T1000 (cell line): ENCODE data around the gene SESN3.
"Not testable (repeated sequence)": the region's sequence is repeated elsewhere in the genome, so short reads cannot be mapped to it uniquely, and the experiment has no call there.

Experiments used
- DNase-seq: peaks from one replicate; lab custom pipeline; 2025; ENCODE audit warnings: mixed read lengths; lab: John Stamatoyannopoulos, UW

SESN3 gene

DNA sequence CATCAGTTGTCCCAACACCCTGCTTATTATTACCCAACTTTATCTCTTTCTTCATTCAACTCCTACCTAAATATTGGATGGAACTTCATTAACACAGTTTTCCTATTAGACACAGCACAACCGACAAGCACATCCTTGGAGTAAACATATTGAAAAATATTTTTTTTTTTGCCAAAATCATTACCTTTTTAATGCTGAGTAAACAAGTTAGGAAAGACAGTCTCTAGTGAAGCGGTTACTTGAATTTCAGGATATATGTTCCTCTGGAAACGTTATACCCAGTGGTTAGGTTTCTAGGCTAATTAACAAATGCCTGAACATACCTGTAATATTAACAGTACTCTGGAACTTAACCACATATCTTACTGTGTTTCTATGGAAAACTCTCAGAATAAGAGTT lies 11.4 kb downstream of the SESN3 start:
- no peak for DNase-seq

DNA sequence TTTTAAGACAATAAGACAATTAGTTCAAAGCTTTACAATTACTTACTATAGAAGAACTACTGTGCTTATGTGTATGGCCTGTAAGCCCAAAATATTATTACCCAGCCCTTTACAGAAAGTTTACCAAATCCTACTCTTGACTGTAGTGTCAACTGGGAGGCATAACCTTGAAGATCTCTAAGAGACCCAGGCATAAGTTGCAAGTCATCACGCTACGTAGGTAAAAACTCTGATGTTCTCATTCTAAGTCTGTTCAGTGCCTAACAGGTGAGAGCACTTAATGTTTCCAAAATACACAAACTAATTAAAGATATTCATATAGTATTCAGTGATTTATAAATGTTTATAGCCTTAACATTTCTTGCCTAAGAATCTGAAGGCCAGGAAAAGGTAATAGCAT lies 12.9 kb downstream of the SESN3 start:
- no peak for DNase-seq

DNA sequence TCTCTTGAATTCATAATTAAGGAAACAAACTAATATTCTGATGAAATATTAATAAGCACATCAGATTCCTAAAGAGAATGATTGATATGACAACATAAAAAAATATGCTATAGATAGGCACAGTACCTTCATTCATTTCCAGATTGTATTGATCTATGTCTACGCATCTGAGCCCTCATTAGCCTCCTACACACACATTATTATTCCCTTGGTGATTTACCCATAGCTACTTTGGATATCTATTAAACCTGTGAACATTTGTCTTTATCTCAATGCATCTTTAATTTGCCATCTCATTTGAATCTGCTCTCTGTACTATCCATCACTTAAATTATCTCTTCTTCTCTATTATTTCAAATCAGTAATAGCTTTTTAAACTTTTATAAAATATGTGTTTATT lies 18.4 kb downstream of the SESN3 start:
- DNase-seq: no peak

DNA sequence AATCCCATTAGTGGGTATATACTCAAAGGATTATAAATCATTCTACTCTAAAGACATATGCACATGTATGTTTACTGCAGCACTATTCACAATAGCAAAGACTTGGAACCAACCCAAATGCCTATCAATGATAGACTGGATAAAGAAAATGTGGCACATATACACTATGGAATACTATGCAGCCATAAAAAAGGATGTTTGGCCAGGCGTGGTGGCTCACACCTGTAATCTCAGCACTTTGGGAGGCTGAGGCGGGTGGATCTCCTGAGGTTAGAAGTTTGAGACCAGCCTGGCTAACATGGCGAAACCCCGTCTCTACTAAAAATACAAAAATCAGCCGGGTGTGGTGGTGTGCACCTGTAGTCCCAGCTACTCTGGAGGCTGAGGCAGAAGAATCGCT lies 21.5 kb downstream of the SESN3 start:
- DNase-seq: not testable (repeated sequence)

DNA sequence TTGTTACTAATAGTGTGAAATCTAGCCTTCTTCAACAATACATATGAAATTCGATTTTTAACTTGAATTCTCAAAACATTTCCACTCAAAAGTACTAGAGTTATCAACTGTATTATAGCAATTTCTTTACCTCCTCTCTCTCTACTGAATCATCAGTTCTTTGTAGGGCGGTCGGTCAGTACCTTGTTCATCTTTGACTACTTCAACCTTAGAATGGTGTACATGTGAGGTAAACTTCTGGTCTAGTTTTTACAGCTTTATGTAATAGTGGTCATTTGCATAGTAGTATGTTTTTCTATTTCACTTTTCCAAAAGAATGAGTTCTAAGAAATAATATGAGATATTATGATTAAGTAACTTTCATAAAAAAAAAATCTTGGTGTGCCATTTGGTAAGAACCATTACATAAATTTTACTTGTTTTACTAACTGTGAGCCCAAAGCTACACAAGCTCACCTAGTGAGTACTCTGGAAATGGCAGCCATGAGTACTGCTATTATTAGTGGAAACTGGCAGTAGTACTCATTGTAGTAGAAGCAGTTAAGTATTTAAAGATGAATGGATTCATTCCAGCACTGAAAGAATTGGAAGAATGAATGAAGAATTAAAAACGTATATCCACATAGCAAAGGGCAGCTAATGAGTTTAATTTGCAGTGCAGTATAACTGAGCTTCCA lies 30.1 kb downstream of the SESN3 start:
- DNase-seq: no peak

DNA sequence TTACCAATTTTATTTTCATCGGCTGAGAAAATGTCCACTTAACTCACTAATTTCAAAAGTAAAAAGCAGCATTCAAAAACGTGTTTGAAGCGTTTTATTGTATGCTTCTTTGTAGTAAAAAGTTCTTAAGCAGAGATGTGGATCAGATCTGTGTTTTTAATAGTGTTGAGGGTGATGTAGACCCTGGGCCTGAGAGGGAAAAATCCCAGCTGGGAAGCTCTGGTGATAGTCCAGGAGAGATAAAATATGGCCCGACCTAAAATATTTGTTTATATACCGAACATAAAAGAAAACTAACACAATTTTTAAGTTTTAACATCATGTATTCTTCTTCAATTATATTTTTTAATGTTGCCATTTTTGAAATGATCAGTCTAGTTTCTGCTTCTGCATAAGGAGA lies 35.2 kb downstream of the SESN3 start:
- no peak for DNase-seq

DNA sequence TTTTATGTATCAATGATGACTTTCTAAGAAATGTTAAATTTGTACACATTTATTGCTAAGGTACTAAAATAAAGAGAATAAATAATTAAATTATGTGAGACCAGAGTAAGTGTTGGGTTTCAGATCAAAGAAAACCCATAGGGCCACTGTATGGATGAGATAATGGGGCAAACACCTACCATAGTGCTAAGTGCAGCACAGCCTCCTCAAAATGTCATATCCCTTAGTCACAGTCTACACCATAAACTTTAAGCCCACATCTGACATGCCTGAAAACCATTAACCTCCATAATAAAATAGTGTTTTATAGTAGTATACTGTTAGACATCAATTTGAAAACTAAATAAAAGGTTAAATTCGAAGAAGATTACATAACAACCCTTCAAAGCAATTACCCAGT lies 37.5 kb downstream of the SESN3 start:
- DNase-seq: no peak

DNA sequence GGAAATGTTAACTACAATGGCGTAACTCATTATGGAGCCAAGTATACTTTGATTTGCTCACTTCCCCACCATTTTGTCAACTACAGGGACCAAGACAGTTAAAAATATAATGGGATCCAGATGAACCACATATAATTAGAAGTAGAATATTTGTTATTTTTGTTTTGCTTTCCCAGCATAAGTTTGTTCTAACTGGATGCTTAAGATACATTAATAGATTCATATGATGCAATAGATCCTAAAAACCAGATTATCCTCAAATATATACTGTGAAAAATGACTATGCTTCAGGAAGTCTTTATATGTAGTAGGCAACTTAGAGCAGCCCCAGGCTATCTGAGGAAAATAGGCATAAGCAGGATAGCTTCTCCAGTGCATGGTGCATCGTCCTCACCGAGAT lies 38.3 kb downstream of the SESN3 start:
- DNase-seq: no peak

DNA sequence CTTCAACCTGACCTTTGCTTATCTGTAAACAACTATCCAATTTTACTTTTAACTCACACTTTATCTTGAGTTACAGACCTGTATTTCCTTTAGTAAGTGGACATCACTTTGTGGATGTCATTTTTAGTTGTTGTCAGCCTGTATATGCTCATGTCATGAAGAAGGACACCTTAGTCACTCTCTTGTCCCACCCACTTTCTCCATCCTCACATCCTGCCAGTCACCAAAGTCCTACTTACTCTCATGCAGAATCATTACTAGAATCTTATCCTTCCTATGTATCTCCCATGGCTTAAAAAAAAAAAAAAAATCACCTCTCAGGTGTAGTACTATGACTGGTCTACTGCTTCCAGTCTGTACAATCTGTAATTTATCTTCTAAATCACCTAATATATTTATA lies 43.3 kb downstream of the SESN3 start:
- DNase-seq: no peak

DNA sequence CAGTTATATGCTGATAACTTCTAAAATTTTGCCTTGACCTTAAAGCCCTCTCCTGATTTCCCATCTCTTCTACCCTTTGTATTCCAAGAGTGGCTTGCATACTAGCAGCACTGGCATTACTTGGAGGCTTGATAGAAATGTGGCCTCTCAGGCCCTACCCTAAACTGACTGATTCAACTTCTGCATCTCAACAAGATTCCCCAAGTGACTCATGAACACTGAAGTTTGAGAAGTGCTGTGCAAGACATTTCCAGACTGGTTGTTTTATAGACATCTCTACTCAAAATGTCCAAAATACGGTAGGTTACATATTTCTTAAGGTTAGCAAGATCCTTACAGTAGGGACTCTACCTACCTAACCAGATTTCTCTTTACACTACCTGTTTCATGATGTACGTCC lies 48.6 kb downstream of the SESN3 start:
- no peak for DNase-seq

DNA sequence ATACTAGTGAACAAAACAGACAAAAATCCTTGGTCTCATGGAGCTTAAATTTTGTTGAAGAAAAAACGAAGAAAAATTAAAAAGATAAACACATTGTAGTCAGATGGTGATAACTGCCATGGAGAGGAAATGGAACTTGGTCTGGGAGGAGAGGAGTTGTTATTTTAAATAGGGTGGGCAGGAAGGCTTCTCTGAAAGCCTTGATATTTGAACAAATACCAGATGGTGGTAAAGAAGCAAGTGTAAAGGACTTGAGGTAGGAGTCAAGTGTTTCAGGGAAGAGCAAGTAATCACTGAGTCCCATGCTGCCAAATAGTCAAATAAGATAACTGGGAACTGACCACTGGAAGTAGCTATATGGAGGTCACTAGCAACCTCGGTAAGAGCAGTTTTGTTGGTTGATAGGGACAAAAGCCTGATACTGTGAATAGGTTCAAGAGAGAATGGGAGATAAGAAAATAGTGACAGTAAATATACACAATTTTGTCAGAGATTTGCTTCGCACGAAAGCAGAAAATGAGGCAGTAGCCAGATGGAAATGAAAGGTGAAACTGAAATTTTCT lies 55.1 kb downstream of the SESN3 start:
- DNase-seq: no peak

DNA sequence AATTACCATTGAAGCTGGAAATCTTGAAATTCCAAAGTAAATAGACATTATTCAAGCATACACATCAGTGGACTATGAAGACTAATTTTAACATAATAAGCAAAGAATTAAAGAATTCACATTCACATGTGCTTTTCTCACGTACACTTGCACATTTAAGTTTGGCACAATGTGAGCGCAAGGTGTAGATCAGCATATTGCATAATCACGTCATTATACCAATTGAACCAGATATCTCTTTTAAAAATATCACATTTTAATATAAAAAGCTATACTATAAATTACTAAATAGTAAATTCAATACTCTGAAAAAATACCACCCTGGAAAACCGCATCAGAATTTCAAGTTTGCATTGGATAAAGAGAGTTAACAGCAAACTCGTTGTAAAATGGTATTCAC lies 60.7 kb downstream of the SESN3 start:
- DNase-seq: no peak

DNA sequence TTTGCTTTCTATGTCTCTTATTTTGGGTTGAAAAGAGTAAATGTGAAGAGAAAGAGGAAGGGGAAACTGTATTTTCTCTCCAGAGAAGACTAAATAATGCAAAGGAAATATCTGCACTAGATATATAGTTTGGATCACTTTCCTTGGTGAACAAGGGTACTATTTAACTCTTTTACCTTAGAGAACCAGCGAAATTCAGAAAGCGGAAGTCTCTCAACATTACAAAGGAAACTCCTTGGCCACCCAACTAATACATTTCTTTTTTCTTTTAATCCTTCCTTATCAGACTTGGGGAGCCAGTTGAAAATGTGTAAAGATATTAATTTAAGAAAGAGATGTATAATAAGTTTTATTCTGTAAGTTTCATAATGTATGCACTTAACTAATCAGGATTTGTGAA lies 64.2 kb downstream of the SESN3 start:
- no peak for DNase-seq

DNA sequence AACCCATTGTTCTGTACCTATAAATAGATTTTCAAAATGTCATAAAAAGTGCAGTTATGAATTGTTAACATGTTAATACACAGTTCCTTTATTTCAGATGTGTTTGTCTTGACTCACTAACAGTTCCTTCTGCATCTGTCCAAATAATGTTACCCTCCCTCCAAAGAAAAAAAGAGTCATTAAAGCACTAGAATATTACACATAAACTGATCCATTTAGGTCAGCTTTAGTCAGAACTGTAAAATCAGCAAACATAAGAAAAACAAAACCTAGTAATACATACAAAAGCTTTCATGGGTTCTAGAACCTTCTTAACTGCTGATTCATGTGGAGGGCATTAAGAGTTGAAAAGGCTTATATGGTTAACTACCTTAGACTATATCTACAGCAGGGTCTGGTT lies 65.4 kb downstream of the SESN3 start:
- DNase-seq: no peak

DNA sequence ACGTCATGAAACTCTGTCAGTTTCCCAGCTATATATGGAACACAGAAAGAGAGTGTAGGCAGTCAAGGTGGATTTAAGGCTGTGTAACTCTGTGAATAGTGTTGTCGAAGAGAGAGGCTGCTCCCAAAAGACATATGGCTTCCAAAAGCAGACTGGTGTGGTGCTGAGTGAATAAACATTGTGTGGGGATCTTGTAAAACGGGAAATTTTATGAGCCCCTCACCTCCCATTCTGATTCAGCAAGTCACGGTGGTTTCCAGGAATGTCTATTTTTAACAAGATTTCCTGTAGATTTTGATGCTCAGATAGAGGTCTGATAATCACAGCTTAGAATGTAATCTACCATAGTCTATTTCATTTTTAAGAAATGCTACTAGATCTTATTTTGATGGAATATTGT lies 67.9 kb downstream of the SESN3 start:
- DNase-seq: no peak

DNA sequence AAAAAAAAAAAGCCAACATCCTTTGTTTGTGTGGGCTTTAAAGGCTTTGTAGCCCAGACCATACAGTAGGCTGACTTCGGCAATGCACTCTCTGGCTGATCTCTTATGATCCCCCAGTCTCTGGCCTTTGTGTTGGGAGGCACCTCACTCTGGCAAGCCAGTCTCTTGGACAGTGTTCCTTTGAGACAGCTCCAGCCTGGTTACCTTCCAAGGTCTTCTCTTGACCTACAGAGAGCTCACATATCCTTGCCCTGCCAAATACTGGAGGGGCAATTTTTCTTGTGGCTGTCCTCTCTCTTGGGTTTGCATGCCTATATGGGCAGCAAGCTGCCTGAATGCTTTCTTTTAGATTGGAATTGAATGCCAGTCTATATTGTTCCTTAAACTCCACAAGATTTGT lies 69.8 kb downstream of the SESN3 start:
- no peak for DNase-seq

DNA sequence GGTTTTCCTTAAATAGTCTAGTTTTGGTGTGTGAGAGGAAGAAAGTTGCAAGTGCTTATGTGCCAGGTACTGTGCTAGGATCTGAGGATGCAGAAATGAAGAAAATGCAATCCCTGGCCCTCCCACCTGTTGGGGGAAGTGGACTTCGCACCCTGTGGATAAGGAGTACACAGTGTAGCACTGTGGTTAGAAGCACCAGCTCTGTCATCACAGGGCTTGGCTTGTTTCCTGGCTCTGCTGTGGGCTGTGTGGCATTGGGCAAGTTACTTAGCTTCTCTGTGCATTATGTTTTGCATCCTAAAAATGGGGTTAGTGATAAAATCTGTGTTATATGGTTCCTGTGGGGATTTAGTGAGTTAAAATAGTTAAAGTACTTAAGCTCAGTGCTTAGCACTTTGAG lies 73.2 kb downstream of the SESN3 start:
- no peak for DNase-seq

DNA sequence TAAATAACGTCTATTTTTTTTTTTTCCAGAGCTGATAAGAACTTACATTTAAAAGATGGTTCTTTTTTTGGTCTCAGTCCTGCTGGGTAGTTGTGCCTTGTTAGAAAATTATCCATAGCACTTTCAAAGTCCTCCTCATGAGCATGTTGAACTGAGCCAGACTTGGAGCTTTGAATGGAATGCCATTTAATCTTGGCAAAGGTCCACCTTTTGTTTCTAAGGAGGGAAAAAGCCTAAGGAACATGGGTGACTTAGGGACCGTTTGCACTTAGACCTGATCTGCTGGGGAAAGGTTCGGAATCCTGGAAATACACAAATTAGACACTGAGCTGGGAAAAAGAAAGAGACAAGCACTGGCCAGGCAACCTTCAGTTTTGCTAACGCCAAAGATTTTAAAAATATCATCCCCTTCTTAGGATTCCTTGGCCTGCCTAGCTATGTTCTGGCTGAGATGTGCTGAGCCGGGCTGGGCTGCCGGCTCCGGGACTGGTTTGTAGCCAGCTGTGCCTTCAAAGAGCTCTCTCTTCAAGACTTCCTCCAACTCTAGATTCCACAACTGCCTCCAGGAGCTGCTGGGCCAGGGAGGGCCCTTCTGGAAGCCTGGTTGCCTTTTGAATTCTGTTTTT lies 74.0 kb downstream of the SESN3 start:
- DNase-seq: no peak

DNA sequence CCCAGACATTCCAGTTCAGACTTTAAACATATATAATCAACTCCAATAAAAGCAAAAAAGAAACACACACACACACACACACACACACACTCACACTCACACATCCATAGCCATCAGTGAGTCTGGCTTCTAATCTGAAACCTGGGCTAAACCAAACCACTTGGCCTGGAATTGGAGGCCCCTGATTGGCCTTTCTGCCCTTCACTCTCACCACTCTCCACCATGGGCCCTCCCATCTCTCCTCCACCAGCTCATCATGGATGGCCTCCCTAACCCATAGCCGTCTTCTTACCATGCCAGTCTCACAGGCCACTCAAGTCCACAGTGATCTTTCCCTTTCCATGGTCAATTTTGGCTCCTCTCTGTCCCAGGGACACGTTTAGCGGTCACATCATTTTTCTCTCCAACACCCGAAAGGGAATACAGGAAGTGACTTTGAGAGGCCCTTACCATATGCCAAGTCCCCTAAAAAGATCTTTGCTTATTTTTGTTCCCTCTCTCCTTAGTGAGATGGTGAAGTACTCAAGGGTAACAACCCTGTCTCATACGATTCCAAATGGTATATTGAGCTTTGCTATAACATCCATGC lies 74.8 kb downstream of the SESN3 start:
- no peak for DNase-seq

DNA sequence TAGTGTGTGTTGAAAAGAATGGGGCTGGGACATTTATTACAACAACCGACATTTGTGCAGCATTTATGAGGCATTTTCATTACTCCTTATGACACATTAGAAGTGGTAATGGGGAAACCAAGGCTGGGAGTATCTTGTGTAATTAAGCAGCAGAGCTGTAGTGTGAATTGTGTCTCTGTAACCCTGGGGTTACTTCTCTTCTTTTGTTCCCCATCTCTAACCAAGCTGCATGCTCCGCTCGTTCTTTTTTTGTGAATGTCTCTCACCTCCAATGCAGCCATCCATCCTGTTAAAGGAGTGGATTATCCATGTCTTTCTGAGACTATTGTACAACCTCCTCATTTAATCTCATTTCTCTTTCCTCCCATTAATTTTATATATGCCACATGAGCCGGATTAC lies 75.6 kb downstream of the SESN3 start:
- no peak for DNase-seq

DNA sequence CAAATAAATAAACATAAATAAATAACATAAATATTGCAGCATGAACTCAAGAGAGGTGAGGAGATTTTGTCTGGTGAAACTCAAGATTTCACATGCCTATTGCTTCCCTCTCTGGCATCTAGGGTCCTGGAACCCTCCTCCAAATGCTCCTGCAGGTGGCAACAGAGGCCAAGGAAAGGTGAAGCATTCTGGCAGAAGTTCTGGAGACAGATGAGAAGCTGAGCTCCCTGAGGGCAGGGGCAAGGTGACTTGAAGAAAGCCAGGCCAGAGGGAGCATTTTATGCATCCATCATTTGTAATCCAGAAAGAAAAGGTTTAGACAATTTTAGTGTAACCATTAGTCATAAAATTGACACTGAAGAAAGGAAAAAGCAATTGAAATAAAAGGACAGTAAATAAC lies 76.5 kb downstream of the SESN3 start:
- no peak for DNase-seq

DNA sequence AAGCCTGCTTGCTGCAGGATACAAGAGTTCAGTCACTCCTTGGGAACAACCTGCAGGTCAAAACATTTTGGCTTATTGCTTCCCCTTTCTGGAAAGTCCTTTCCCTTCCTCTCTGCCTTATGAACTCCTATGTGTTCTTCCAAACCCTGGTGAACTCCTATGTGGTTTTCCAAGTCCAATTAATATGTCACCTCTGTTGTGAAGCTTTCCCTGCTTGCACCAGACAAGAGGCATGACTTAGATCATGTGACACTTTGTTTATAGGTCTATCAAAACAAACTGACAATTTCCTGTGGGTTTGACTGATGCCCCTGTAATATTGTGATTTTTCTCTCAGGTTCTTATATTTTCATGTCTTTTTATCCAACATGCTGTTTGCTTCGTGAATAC lies 77.2 kb downstream of the SESN3 start:
- DNase-seq: no peak
